Iris pigment epithelial cell (primary cell): ENCODE measurements around the gene PLEKHA6.

Experiments
- DNase-seq: peaks from one replicate; pipeline ENCODE4 v3.0.0-alpha.2; 2011; ENCODE audit warnings: low read depth

Gene PLEKHA6

DNA sequence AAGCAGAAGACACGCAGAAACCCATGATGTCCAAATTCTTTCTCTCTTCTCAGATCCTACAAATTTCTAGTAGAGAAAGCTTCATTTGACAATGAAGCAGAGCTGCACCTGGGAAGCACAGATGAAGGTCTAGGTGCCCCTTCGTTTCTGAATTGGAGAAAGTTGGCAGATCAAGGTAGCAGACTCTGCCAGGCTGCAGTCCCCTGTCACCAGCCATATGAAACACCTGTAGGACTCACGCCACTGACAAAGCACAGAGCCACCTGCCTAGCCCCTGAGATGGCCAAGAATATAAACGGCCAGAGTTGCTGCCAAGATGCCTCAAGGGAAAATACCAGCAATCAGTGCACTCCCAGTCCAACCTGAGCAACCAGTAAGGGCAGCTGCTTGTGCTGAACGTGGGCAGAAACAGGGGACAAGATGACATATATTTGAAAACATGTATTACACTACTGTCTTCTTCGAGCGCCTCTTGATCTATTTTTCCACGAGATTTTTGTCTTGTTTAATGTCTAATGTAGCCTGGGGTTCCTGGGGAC is 20.6 kb upstream of the PLEKHA6 start:
- DNase-seq, result no peak

DNA sequence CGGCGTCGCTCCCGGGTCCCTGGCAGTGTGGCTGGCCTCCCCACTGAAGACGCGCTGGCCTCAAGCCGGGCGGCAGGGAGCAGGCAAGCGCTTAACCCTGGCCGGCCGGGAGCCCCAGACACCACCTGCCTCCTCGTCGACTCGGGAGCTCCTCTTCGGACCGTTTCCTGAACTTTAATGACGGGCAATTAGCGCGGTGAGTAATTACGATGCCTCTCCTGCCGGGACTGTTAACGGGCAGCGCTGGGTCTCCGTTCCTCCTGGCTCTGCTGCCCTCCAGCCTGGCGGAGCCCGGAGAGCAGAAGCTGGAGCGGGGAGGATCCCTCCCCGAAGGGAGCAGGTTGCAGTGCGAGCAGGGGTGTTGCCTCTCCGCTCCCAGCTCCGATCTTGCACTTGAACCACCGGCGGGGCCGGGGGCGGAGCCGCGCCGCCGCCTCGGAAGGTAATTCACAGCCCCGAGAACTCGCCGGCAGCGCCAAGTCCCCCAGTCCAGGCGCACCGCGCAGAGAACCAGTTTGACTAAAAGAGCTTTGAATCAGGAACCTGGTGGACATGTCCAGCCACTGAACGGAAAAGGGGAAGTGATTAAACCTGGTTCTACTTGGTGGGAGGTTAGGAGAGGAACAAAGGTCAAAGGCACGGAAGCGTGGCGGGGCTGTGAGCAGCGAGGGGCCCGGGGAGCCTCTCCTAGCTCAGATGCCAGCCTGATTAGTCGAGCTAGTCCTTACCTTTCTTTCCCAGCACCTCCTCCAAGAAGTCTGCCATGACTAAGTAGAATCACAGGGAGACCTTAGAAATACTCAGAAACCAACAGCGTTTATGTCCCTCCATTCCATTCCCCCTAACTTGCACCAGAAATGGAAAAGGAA is 18.3 kb upstream of the PLEKHA6 start:
- peak; percentile 9 for DNase-seq

DNA sequence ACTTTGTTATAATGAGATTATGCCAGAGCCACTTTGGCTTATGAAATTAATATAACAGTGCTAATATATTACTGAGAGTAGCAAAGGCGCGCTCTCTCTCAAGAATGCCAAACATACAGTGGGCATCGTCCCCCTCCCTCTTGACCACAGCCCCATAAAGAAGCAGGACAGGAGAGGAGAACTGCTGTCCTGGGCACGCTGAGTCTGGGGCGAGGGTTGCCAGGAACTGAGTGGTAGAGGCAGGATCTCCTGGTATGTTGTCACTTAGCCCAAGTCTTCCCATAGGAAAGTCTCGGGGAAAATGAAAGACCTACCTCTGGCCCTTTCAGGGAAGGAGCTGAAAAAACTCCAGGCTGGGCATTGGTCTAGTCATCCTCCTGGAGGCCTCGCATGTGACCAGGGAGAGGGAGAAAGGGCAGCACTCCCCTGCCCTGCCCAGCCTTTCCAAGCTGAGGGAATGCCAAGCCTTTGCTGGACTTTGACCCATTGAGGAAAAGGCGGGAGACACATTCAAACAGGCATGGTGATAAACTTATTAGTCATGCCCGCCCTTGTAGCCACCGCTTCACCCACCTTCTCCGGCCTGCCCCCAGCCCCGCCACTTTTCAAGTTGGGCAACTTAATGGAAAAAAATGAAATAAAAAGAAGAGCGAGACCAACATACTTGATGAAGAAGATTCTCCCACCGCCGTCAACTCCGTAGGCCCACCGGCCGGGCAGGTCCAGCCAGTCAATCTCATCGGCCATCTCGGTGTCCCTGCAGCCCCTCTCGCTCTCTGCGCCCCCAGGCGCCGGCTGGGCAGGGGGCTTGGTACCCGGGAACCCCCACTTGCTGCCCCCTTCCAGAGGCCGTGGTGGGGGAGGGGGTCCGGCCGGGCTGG is 17.4 kb upstream of the PLEKHA6 start:
- no peak for DNase-seq

DNA sequence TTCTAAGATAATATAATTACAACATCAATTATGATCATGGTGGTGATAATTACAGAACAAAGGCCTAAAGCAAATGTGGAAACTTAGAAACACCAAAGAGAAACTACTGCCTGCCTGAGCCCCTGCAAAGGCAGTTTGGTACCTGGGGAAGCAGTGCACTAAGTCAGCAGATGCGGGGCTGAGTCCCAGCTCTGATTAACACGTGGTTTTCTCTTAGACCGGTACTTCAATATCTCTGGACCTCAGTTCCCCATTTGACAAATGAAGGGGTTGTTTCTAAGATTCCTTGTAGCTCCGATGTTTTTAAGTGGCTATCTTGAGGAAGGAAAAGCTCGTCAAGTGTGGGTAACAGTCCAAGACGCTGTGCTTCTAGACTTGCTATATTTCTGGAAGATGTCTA is 16.7 kb upstream of the PLEKHA6 start:
- DNase-seq, result no peak

DNA sequence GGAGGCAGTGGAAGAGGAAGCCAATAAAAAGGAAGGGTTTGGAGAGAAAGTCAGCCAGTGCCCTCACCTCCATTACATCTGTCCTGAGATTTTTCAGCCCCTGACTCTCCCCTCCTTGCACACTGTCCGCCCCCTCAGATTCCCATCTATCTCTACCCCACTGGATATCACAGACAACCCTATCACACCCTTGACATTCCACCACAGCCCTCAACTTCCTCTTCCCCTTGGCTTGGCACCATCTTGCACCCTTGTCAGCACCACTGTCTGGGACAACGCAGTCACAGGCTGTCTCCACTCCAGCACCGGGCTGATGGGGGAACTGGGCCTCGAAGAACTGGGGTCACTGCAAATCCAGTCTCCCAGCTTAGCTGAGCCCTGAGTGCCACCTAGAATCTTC is 14.2 kb upstream of the PLEKHA6 start:
- DNase-seq, result no peak

DNA sequence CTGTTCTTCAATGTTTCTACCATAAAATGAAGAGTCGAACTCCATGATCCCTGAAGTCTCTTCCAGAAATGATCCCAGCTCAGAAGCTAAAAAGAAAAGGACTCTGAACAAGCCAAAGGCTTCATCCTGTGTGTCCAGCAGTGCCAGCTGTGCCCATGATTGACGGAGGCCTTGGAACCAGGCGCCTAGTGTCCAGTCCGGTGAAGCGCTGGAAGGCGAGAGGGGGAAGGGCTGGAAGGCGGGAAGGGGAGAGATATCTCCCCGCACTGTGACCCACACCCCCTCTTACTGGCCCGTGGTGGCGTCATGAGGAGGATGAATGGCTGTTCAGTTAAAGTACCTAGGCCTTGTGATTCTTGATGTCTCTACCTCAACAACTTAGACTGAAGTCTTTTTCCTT is 10.4 kb upstream of the PLEKHA6 start:
- DNase-seq, result no peak

DNA sequence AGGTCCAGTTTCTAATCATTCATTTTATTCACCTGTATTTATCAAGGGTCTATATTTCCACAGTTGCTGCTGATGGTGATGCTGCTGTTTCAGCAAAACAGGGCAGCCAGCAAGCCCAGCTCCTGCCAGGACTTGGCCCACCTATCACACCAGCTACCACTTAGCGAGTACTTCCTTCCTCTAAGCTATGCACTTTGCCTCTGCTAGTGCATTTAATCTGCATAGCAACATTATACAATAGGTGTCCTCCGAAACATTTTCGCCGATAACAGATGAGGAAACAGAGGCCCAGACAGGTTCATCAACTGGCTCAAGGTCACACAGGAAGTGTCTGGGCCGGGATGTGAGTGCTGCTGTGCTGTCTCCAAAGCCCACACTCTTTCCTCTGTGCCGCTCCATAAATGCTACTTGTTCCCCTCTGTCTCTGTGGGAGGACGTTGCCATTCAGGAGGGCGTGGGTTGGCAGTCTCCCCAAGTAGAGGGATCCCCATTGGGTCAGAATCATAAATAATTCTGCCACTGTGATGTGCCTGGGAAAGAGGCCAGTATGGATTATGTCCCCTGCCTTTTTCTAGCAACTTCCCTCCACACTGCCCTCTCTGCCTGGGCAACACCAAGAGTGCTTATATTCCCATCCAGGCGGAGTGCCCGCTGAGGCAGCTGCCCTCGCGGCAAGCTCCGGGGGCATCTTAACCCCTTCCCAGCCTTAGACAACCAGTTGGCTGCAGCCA is 9.4 kb upstream of the PLEKHA6 start:
- no peak for DNase-seq

DNA sequence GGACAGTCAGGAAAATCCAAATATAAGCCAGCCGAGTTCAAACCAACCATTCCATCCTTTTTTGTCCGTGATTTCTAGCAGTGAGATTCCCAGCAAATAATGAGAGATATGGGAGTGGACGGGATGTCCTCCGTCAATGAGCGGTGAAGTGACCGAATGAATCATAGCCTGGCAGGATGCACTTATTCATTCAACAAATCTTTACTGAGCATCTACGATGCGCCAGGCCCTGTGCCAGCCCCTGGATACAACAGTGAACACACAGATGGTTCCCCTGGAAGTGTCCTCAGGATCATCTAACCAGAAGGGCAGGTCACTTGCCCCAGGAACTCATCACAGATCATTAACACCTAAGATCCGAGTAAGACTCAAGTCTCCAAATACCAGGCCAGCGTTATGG is 8.2 kb upstream of the PLEKHA6 start:
- no peak for DNase-seq

DNA sequence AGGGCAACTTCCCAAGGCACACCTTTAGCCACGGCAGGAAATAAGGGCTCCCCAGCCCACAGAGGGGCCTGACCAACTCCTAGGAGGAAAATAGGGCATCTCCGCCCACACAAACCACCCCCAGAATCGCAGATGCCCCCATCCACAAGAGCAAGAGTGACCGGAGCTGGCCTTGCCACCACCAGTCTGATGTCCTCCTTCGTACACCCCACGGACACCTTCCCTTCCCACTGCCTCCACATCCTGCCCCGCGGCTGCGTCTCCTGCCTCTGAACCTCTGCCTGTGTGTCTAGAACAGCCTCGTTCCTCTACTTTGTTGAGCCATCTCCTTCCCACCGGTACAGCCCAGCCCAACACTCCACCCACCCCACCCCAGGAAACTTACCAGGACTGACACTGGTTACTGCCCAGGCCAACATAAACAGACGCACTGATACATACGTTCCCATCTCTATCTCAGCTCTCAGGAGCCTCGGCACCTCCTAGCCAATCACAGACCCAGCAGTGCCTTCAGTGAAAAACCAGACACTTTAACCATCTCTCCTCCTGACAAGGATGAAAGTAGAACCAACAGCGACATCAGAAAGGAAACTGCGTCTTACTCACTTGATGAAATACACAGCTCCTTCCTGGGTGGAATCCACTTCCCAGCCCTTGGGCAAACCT is 7.6 kb upstream of the PLEKHA6 start:
- DNase-seq, result no peak

DNA sequence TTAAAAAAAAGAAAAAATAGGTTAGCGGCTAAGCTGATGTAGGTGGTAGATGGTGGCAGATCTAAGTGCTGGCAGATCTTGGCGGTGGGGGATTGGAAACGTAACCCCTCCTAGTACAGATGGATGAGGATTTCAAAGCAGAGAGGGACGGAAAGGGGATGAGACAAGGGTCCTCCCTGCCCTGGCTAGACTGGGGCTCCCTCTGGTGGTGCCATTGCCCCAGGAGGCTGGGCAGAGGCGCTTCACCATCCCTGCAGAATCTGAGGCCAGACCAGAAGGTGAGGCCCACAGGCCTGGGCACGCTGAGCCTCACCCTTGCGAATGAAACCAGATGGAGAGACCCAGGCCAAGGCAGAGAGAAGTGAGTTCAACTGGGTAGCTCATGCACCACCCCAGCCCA is 7.0 kb upstream of the PLEKHA6 start:
- DNase-seq, result no peak

DNA sequence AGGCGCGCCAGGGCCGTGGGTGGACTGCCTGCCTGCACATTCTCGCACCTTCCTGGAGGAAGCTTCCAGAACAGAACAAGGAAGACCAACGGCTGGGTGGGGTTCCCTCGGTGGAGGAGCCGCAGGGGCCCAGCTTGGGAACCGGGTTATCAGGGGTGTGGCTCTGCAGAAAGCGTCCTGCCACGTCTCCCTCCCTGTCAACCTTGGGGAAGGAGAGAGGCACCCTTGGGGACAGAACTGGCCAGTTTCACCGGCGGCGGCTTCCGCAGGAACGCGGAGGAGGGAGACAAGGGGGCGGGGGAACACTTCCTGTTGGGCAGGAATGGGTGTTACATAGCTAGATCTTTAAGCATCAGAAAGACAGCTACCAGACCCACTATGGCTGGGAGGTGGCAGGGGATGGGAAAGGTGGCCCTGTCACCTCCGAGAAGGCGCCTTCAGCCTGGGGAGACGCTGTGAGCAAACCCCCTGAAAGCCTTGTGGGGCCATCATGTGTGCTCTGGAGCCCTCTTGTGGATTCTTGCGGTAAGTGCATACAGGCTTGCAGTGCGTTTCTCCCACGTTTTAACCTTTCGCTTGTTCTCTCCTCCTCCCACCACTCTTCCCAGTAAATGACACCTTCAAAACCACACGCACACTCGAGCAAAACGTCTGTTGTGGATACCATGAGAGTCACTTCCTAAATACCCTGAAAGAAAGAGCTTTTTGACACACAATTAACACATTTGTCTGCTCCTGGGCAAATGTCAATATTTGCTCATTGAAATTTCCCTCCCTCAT is 3.8 kb upstream of the PLEKHA6 start:
- DNase-seq, result peak; percentile 69

DNA sequence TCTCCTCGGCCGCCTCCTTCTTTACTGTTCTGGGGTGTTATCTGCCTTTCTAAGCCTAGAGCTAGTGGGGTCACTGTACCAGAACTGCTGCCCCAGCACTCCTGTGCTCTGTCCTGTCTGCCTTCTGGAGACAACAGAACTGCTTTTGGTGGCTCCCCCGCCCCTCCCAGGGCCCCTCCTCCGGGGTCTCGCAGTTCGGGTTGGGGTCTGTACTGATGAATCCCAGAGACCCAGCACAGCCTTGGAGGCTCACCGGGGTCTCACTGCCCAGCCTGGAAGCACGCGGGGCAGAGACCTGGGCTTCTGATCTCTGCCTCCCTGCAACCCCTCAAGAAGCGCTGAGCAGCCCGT is 3.2 kb upstream of the PLEKHA6 start:
- DNase-seq, result no peak

DNA sequence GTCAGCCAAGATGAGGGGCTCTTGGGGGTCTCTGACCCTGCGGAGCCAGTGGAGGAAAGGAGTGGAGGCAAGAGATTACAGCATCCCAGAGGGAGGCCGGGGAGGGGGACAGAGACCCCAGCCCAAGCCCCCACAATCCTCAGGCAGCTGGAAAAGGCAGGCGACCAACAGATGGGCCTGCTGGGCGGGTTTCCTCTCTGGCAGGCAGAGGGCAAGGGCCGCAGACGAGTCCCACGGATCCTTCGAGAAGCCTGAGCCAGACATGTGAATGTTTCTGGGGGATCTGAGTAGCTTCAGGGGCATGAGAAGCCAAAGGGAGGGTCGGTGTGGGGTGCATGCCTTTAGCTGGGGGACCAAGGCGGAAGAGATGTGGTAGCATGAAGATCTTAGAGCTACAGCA is 2.1 kb upstream of the PLEKHA6 start:
- no peak for DNase-seq

DNA sequence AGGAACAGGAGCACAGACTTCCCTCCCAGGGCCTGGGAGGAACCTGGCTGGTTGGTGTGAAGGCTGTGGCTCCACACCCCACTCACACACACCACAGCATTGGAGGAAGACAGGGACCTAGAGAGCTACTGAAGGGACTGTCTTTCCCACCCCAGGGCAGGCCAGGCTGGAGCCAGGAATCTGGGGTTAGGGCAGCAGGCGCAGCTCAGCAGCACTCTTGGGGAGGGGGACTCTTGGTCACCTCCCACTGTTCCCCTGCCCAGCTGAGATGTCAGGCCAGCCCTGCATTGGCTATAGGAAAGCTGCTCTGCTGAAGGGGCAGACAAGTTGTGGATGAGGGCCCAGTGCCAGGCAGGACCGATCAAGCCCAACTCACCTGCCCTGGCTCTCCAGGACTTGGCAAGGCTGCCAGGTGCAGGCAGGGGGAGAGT is 1.6 kb upstream of the PLEKHA6 start:
- DNase-seq, result no peak

DNA sequence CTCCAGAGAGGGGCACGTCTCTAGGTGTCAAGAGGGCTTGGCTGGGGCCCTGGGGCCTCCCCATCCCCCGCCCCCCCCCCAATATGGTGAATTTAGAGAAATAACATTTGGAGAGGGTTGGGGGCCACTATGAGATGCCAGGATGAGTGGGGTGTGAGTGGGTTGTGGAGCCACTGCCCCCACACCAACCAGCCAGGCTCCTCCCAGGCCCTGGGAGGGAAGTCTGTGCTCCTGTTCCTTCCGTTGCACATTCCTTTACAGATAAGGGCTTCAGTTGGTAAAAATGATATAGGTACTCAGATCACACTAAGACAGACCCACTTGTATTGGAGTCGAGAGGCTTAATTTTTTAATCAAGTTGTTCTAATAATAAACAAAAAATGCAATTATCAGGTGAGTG is 585 bp upstream of the PLEKHA6 start:
- DNase-seq, result no peak

DNA sequence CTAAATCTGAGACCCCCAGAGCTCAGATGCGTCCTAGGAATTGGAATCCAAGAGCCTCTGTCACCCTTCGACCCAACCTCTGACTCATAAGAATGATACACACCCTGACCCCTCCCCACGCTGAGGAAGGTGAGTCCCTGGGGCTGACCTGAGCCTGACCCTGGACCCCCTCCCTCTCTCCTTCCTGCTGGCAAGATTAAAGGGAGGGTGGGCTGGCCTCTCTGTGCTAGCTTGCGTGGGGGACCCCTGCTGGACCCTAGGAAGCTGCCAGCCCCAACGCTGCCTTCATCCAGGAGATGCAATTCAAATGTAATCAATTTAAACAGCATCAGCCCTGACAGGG is 627 bp downstream of the PLEKHA6 start:
- no peak for DNase-seq

DNA sequence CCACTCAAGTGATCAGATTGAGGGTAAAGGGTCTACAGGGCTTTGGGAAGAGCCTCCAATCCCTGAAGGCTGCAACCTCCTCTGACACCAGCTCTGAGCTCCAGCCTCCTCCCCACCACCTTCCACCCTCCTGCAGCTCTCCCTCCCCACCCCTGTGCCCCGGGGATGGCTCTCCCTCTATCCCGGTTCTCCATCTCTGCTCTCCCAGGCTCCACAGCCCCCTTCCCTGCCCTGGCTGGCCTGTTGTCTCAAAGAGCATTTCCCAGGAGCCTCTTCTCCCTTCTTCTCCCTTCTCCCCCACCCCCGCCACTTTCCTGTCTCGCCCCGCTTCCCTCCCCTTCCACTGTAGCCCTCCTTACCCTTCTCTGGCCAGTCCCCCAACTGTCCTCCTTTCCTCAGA is 1.1 kb downstream of the PLEKHA6 start:
- no peak for DNase-seq

DNA sequence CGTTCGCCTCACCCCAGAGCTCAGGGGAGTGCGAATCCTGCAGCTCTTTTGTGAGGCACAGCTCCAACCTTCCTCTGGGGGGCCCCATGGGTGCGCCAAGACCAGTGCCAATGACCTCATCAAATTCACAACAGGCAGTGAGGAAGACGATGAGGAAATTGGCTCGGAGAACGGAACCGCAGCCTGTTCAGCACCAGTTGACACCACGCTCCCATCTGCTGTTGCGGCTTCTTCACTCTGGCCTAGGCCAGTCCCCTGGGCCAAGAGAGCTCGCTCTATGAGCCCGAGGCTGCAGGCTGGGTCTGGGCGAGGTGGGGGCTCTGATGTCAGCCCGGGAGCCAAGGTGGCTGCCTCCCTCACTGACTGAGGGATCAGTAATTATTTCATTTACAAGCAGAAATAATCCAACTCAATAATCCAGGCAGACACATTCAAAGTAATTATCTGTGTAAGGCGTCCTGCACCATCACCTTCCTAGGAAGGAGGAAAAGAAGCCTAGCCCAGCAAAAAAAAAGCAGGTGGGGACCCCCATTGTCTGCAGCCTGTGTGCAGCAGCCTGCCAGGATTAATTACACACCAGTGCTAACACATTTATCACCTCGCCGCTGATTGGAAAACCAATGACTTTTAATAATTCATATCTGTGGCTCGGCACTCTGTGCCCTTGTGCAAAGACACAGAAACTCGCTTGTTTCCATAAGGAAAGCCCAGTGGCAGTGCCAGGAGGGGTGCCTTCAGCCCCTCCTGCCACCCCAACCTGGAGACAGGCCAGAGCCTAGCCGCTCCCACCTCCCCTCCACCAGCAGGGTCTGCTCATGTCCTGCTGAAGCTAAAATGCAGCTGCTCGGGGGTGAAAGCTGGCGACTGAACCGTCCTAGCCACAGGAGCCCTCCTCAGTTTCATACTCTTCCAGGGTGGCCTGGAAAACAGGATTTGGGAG is 1.9 kb downstream of the PLEKHA6 start:
- DNase-seq, result peak; percentile 33

DNA sequence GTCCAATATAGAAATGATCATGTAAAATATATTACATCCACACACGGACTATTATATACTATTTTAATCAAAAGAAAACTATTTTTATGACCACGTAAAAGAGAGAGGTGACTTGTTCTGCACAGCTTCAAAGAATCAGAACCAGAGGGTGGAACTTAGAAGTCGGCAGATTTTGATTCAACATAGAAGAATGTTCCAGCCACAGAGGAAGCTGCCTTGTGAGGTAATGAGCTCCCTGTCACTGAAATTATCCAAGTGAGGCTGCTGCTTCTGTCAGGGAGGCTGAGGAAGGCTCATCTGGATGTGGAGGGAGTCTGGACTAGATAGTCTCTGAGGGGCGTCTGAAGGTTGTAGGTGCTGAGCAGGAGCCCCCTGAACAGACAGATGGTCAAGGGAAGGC is 2.7 kb downstream of the PLEKHA6 start:
- DNase-seq, result peak; percentile 61

DNA sequence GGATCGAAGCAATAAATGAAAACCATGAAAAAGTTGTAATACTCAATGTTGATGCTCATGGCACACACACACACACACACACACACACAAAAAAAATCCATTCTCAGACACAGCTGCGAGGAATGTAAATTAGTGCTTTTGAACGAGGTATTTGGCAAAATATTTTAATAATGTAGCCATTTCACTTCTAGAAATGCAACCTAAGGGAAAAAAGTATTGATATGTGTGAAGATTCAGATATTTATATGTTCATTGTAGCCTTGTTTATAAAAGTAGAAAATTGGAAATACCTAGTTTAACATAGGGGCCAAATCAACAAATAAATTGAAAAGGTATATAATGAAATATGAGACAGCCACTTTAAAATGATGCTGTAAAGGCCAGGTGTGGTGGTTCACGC is 3.8 kb downstream of the PLEKHA6 start:
- no peak for DNase-seq
